HUES6 (cell line): ENCODE measurements around the gene ANAPC2.
A peak's percentile ranks its signal among the peaks of the same experiment; 100 is the strongest.

Experiments used
- H3K27ac ChIP-seq: 2 replicates; pipeline ENCODE4 v1.7.0; 2013; ENCODE audit warnings: low read depth, mild to moderate bottlenecking, low read length, inconsistent platforms
- H3K27me3 ChIP-seq: 2 replicates; pipeline ENCODE4 v1.6.1; 2013; ENCODE audit warnings: low read length; ENCODE audit not compliant: control insufficient read depth, insufficient read depth
- H3K36me3 ChIP-seq: 2 replicates; pipeline ENCODE4 v1.6.1; 2013; ENCODE audit warnings: low read length; ENCODE audit not compliant: control insufficient read depth, insufficient read depth
- H3K4me1 ChIP-seq: 2 replicates; pipeline ENCODE4 v1.6.1; 2013; ENCODE audit warnings: low read length; ENCODE audit not compliant: control insufficient read depth, insufficient read depth
- H3K4me3 ChIP-seq: 2 replicates; pipeline ENCODE4 v1.5.1; 2013; ENCODE audit warnings: low read depth, low read length
- H3K9ac ChIP-seq: one replicate; pipeline ENCODE4 v1.6.1; 2013; ENCODE audit warnings: mild to moderate bottlenecking, low read length
- H3K9me3 ChIP-seq: 2 replicates; pipeline ENCODE4 v1.6.1; 2013; ENCODE audit warnings: low read depth, low read length; ENCODE audit not compliant: control insufficient read depth, insufficient read depth

Gene ANAPC2

DNA sequence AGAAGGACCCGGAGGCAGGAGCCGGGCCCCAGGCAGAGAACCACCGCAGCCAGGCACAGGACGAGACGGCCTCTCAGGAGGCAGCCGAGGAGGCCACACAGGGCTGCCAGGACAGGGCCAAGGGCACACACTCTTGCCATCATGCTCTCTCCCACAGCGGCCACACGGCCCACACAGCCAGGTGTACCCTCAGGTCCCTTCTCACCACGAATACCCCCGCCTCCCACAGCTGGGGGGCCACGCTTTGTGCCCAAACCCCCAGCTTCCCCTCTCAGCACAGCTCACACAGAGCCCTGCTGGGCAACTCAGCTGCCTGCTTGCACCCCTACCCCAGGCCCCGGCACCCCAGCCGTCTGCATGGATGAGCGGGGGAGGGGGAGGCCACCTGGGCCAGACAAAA is 5.4 kb upstream of the ANAPC2 start:
- H3K27me3 ChIP-seq, result no peaks in the 10 kb centered on the region
- H3K4me1 ChIP-seq, result peaks cover 28% of the 10 kb centered on the region
- H3K9me3 ChIP-seq, result no peaks in the 10 kb centered on the region
- no peak overlapping the region for H3K27ac ChIP-seq
- no peak overlapping the region for H3K9ac ChIP-seq
- peaks cover 21% of the 10 kb centered on the region for H3K36me3 ChIP-seq
- no peak overlapping the region for H3K4me3 ChIP-seq

- Histone ChIP-seq H3K4me1 (peaks cover 21% of the 10 kb centered on the region), H3K36me3 (peaks cover 21% of the 10 kb centered on the region), H3K27me3 (no peaks in the 10 kb centered on the region), H3K9me3 (no peaks in the 10 kb centered on the region), H3K9ac (no peak overlapping the region), H3K4me3 (no peak overlapping the region), H3K27ac (no peak overlapping the region)
These were observed 4.5 kb upstream of the ANAPC2 start for GRCh38 chr9:137192859-137193258.

DNA sequence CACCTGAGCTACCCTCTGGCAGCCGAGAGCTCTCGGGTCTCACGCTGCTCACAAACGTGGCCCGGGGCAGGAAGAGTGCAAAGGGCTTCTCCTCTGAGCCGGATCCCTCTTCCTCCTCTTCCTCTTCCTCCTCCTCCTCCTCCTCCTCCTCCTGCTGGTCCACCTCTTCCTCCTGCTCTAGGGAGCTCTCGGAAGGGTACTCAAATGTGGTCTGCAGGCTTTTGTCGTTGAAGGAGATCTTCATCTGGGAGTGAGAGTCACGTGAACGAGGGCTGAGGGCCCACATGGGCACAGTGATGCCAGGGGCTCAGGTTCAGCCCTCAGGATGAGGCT is 4.1 kb upstream of the ANAPC2 start:
- Histone ChIP-seq H3K27ac (no peak overlapping the region), H3K9me3 (no peaks in the 10 kb centered on the region), H3K4me1 (peaks cover 24% of the 10 kb centered on the region), H3K36me3 (peaks cover 21% of the 10 kb centered on the region), H3K4me3 (no peak overlapping the region), H3K9ac (no peak overlapping the region), H3K27me3 (no peaks in the 10 kb centered on the region)

DNA sequence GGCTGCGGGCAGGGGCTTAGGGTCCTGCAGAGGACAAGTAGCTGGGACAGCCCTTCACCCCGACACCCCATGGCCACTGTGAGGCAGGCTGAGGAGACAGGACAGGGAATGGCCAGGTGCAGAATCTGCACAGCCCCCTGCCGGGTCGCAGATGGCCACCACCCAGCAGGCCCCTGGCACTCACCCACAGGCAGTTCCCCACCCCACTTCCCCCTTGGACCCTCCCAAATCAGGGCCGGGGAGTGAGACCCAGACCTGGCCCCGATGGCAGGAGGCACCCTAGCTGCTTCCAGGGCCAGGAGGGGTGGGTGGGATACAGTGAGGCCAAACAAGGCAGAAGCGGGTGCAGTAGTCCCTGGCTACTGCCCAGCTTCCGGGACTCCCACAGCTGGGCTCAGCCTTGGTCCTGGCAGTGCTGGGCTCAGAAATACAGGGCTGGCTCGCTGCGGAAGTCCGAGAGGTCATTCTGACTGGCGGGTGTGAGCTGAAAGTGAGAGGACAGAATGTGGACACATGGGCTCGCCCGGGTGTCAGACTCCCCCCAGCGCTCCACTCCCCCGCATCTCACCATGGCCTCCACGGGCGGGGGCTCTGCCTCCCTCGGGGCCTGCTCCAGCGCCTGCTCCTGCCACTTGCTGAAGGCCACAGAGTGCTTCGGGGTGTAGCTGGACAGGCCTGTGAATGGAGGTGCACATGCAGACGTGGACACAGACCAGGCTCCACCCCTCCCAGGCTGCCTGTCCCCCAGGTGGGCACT is 3.5 kb upstream of the ANAPC2 start:
- H3K27me3 ChIP-seq, result no peaks in the 10 kb centered on the region
- no peaks in the 10 kb centered on the region for H3K9me3 ChIP-seq
- no peak overlapping the region for H3K27ac ChIP-seq
- H3K9ac ChIP-seq, result no peak overlapping the region
- no peak overlapping the region for H3K4me3 ChIP-seq
- H3K4me1 ChIP-seq, result peaks cover 24% of the 10 kb centered on the region
- H3K36me3 ChIP-seq, result peaks cover 21% of the 10 kb centered on the region

DNA sequence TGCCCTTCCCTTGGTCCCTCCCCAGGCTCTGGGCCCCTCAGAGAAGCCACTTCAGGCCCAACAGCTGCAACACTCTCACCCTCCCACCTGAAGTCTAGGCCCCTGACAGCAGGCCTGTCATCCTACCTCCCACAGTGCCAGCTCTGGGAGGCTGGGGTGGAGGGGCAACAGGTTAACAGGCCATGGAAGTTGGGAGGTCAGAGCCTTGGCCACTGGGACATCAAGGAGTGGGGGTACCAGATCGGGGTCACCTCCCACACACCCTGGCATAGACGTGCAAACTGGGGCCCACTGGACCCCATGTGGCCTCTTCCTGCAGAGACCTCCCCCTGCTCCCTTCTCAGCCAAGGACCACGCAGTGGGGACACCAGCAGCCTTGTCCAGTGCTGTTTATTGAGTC is 2.9 kb upstream of the ANAPC2 start:
- no peaks in the 10 kb centered on the region for H3K27me3 ChIP-seq
- H3K9ac ChIP-seq, result no peak overlapping the region
- no peak overlapping the region for H3K4me3 ChIP-seq
- no peaks in the 10 kb centered on the region for H3K9me3 ChIP-seq
- peaks cover 25% of the 10 kb centered on the region for H3K36me3 ChIP-seq
- H3K4me1 ChIP-seq, result peaks cover 24% of the 10 kb centered on the region
- H3K27ac ChIP-seq, result no peak overlapping the region

DNA sequence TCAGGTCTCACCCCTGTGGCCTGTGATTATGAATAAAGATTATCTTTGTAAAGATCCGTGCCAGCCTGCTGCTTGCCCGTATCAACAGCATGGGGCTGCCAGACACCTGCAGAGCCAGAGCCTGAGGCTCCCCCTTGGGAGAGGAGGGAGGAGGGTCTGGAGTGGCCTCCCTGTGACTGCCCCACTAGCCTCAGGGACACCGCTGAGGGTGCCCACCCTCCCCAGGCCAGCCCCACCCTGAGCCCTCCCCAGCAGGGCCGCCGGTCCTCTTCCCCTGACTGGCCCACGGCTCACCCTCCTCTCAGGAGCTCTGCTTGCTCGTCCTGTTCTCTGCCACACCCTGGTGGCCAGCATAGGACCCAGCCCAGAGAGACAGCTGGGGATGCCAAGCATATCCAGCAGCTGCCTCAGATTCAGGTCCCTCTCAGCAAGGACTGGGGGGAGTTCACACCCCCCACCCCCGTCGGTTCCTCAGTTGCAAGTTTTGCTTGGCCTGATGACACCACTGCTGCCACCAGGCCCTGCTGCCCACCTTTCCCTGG is 2.0 kb upstream of the ANAPC2 start:
- Histone ChIP-seq H3K9me3 (no peaks in the 10 kb centered on the region), H3K9ac (no peak overlapping the region), H3K4me1 (peaks cover 24% of the 10 kb centered on the region), H3K36me3 (peaks cover 33% of the 10 kb centered on the region), H3K27ac (no peak overlapping the region), H3K4me3 (no peak overlapping the region), H3K27me3 (no peaks in the 10 kb centered on the region)

DNA sequence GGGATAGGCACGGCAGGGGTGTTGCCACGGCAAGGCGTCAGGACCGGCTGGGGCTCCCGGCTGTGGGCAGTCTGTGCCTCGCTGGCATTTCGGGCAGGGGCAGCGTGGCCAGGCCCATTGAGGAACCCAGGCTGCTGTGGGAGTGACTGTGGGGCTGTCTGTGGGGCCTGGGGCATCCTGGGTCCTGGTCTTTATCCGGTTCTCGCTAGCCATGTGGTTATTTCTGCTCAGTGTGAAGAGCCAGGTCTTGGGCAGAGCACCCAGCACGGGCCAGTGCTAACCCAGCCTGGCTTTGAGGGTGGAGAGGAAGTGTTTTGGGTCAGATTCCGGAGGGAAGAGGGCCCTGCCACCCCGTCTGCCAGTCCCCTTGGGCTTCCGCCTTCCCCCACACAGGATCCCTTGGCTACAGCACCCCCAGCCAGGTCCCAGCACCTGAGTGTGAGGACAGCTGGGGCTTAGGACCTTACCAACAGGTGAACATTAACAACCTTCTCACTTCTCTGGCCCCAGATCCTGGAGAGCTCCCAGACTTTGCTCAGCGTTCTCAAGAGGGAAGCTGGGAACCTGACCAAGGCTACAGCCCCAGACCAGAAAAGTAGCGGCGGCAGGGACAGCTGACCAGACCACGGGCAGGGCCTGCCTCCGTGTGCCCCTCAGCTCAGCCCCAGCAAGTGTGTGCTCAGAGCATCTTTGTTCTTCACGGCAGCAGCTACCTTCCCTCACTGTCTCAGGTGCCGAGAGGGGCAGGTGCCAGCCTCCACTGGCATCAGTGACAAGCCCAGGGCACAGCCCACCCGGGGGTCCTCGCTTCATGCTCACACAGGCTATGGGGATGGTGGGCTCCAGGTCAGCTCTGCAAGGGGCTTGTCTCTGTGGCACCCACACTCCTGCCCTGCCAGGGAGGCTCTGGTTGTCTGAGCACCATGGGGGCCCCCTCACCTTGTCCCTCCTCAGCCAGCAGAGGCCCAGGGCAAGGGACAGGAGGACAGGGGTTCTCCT is 1.2 kb upstream of the ANAPC2 start:
- no peaks in the 10 kb centered on the region for H3K27me3 ChIP-seq
- H3K4me3 ChIP-seq, result peak overlapping the region; percentile 95
- H3K9ac ChIP-seq, result peak overlapping the region; percentile 81
- H3K27ac ChIP-seq, result 0 out of 2 replicates have a peak overlapping the region, but pooled peaks have one; percentile 46
- peaks cover 17% of the 10 kb centered on the region for H3K4me1 ChIP-seq
- no peaks in the 10 kb centered on the region for H3K9me3 ChIP-seq
- H3K36me3 ChIP-seq, result peaks cover 40% of the 10 kb centered on the region

DNA sequence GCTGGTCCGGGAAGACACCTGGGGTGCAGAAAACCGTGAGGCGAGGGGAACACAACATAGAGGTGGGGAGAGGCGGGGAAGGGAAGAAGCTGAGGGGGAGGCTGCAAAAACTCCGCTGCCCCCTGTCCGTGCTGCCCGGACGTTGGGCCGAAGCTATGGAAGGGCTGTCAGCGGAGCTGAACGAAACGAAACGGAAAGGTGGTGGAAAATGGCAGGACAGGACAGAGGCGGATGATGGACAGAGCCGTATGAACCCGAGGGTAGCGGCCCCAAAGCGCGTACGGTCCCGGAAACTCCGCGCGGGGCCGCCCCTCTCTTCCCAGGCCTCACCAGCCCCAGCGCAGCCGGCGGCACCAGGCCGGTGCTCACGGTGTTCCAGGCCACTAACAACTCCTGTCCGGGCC is 272 bp downstream of the ANAPC2 start:
- peak overlapping the region; percentile 81 for H3K9ac ChIP-seq
- H3K9me3 ChIP-seq, result no peaks in the 10 kb centered on the region
- peaks cover 55% of the 10 kb centered on the region for H3K36me3 ChIP-seq
- no peak overlapping the region; the same call in 1 of the 2 replicates for H3K27ac ChIP-seq
- H3K27me3 ChIP-seq, result no peaks in the 10 kb centered on the region
- peaks cover 11% of the 10 kb centered on the region for H3K4me1 ChIP-seq
- H3K4me3 ChIP-seq, result peak overlapping the region; percentile 95

- Histone ChIP-seq H3K9me3 (no peaks in the 10 kb centered on the region), H3K27ac (no peak overlapping the region), H3K27me3 (no peaks in the 10 kb centered on the region), H3K4me3 (peak overlapping the region; percentile 95), H3K9ac (peak overlapping the region; percentile 81), H3K4me1 (peaks cover 11% of the 10 kb centered on the region), H3K36me3 (peaks cover 62% of the 10 kb centered on the region)
These were observed 974 bp downstream of the ANAPC2 start for GRCh38 chr9:137187386-137187785.

GRCh38 chr9:137186385-137186784 is 2.0 kb downstream of the ANAPC2 start:
- Histone ChIP-seq H3K27ac (no peak overlapping the region), H3K27me3 (no peaks in the 10 kb centered on the region), H3K4me1 (peaks cover 11% of the 10 kb centered on the region), H3K36me3 (peaks cover 63% of the 10 kb centered on the region), H3K9me3 (no peaks in the 10 kb centered on the region), H3K4me3 (no peak overlapping the region), H3K9ac (no peak overlapping the region)

- Histone ChIP-seq H3K4me1 (peaks cover 11% of the 10 kb centered on the region), H3K27ac (no peak overlapping the region), H3K9ac (no peak overlapping the region), H3K4me3 (no peak overlapping the region), H3K36me3 (peaks cover 61% of the 10 kb centered on the region), H3K9me3 (no peaks in the 10 kb centered on the region), H3K27me3 (no peaks in the 10 kb centered on the region)
These were observed 2.4 kb downstream of the ANAPC2 start for GRCh38 chr9:137185921-137186320.
